HG03095 (cell line): ENCODE measurements around the gene FBLN7.
"Not testable (repeated sequence)": the region's sequence is repeated elsewhere in the genome, so short reads cannot be mapped to it uniquely, and the experiment has no call there.

Experiments used
- ATAC-seq: cut with Tn5 transposase; IDR thresholded peaks from one replicate; pipeline ENCODE4 v1.9.1; 2021; ENCODE audit warnings: moderate library complexity; ENCODE audit not compliant: unreplicated experiment

The FBLN7 gene

GRCh38 chr2:112138159-112139032 is at the start of gene FBLN7:
Gene FBLN7, plus strand, starts transcription at chr2:112138385. Its CDS starts 271 bp downstream, at chr2:112138656.
- no peak for ATAC-seq

GRCh38 chr2:112089375-112089774 is 48.8 kb upstream of the FBLN7 start:
- no peak for ATAC-seq

GRCh38 chr2:112092286-112093041 is 45.7 kb upstream of the FBLN7 start:
- ATAC-seq: no peak

- ATAC-seq: no peak
Observed at GRCh38 chr2:112093216-112093615, 45.0 kb upstream of the FBLN7 start.

- no peak for ATAC-seq
Observed at GRCh38 chr2:112095681-112096080, 42.5 kb upstream of the FBLN7 start.

GRCh38 chr2:112096098-112096497 is 42.1 kb upstream of the FBLN7 start:
- no peak for ATAC-seq

- no peak for ATAC-seq
Observed at GRCh38 chr2:112108178-112108832, 29.9 kb upstream of the FBLN7 start.

- ATAC-seq: no peak
Observed at GRCh38 chr2:112109278-112109677, 28.9 kb upstream of the FBLN7 start.

- ATAC-seq: no peak
Observed at GRCh38 chr2:112110966-112111365, 27.2 kb upstream of the FBLN7 start.

GRCh38 chr2:112113354-112113753 is 24.8 kb upstream of the FBLN7 start:
- ATAC-seq: not testable (repeated sequence)

- ATAC-seq: no peak
Observed at GRCh38 chr2:112118148-112118547, 20.0 kb upstream of the FBLN7 start.

GRCh38 chr2:112121682-112122254 is 16.4 kb upstream of the FBLN7 start:
- ATAC-seq: no peak

GRCh38 chr2:112129060-112129459 is 9.1 kb upstream of the FBLN7 start:
- no peak for ATAC-seq

GRCh38 chr2:112133344-112133743 is 4.8 kb upstream of the FBLN7 start:
- no peak for ATAC-seq

GRCh38 chr2:112134120-112134519 is 4.1 kb upstream of the FBLN7 start:
- no peak for ATAC-seq

GRCh38 chr2:112136096-112136495 is 2.1 kb upstream of the FBLN7 start:
- no peak for ATAC-seq

- no peak for ATAC-seq
Observed at GRCh38 chr2:112137516-112138158, 548 bp upstream of the FBLN7 start.

GRCh38 chr2:112139033-112139614 is 939 bp downstream of the FBLN7 start:
- not testable (repeated sequence) for ATAC-seq

GRCh38 chr2:112139661-112140204 is 1.5 kb downstream of the FBLN7 start:
- ATAC-seq: not testable (repeated sequence)

GRCh38 chr2:112140205-112140802 is 2.1 kb downstream of the FBLN7 start:
- no peak for ATAC-seq
